ENCODE measurements around the gene ARHGAP10.

The ARHGAP10 gene

GRCh38 chr4:147957446-147957845 lies 225.6 kb downstream of the ARHGAP10 start:
- H3K36me3 ChIP-seq = peaks cover 0 to 17% (median 13%) of the 10 kb centered on the region in 3 donors
- no peak for TF ChIP-seq CTCF (IDR thresholded peaks at IDR 0.05)
- H3K4me1 ChIP-seq = peaks cover 0 to 44% (median 22%) of the 10 kb centered on the region in 4 donors
- no peaks in the 10 kb centered on the region for H3K27me3 ChIP-seq
- intact Hi-C loops (cut with DNase I; ENCODE audit: low total_unique reads) = no loop called here
- H3K4me3 ChIP-seq = no peak overlapping the region
- H3K9me3 ChIP-seq = peaks cover 0 to 3% (median 0%) of the 10 kb centered on the region in 3 donors
- H3K27ac ChIP-seq = peak overlapping the region in 1 of 2 donors; percentile 17
- DNase-seq = no peak

GRCh38 chr4:147958057-147958456 lies 226.2 kb downstream of the ARHGAP10 start:
- H3K27ac ChIP-seq = peak overlapping the region in 1 of 2 donors; percentile 2
- no peaks in the 10 kb centered on the region for H3K27me3 ChIP-seq
- peaks cover 0 to under 1% (median 0%) of the 10 kb centered on the region in 3 donors for H3K9me3 ChIP-seq
- no peak for DNase-seq
- peaks cover 5 to 14% (median 13%) of the 10 kb centered on the region in 3 donors for H3K36me3 ChIP-seq
- no peak for TF ChIP-seq CTCF (IDR thresholded peaks at IDR 0.05)
- H3K4me3 ChIP-seq = no peak overlapping the region
- intact Hi-C loops (cut with DNase I; ENCODE audit: low total_unique reads) = no loop called here
- peaks cover 0 to 44% (median 22%) of the 10 kb centered on the region in 4 donors for H3K4me1 ChIP-seq

GRCh38 chr4:147958489-147959065 lies 226.7 kb downstream of the ARHGAP10 start:
- Histone ChIP-seq H3K27ac (peak overlapping the region in 1 of 2 donors; percentile 2), H3K27me3 (no peaks in the 10 kb centered on the region), H3K36me3 (peaks cover 10 to 17% (median 16%) of the 10 kb centered on the region in 3 donors), H3K9me3 (no peaks in the 10 kb centered on the region), H3K4me1 (peaks cover 0 to 44% (median 22%) of the 10 kb centered on the region in 4 donors), H3K4me3 (no peak overlapping the region)
- DNase-seq = no peak
- intact Hi-C loops (cut with DNase I; ENCODE audit: low total_unique reads) = no loop called here
- no peak for TF ChIP-seq CTCF (IDR thresholded peaks at IDR 0.05)

- H3K4me3 ChIP-seq = no peak overlapping the region
- no peaks in the 10 kb centered on the region for H3K9me3 ChIP-seq
- no peak for DNase-seq
- TF ChIP-seq CTCF (IDR thresholded peaks at IDR 0.05) = no peak
- peaks cover 0 to 33% (median 20%) of the 10 kb centered on the region in 4 donors for H3K4me1 ChIP-seq
- no peak overlapping the region for H3K27ac ChIP-seq
- no peaks in the 10 kb centered on the region for H3K27me3 ChIP-seq
- H3K36me3 ChIP-seq = peaks cover 21 to 32% (median 32%) of the 10 kb centered on the region in 3 donors
- intact Hi-C loops (cut with DNase I; ENCODE audit: low total_unique reads) = no loop called here
These were observed 229.1 kb downstream of the ARHGAP10 start for GRCh38 chr4:147960971-147961370.

- intact Hi-C loops (cut with DNase I; ENCODE audit: low total_unique reads) = no loop called here
These were observed 232.0 kb downstream of the ARHGAP10 start for GRCh38 chr4:147963839-147964238.

More at GRCh38 chr4:147963839-147964238, 232.0 kb downstream of the ARHGAP10 start:
- Histone ChIP-seq H3K27ac (no peak overlapping the region), H3K4me1 (peaks cover 0 to 10% (median under 1%) of the 10 kb centered on the region in 4 donors), H3K36me3 (peaks cover 37 to 53% (median 50%) of the 10 kb centered on the region in 3 donors), H3K4me3 (no peak overlapping the region), H3K27me3 (no peaks in the 10 kb centered on the region), H3K9me3 (no peaks in the 10 kb centered on the region)
- TF ChIP-seq CTCF (IDR thresholded peaks at IDR 0.05) = no peak
- no peak for DNase-seq

Data from tibial artery (tissue), 4 donors.